ENCODE measurements around the gene CHSY1. TPM values are rescaled to one million over a fixed set of nuclear protein-coding genes. Genes with fewer than 3 reads are reported as not detected.

The CHSY1 gene
- total RNA-seq, 3 donors from 2014 or later, result 7.7 to 15.5 (median 12.6) TPM

GRCh38 chr15:101161656-101162055 lies 90.2 kb downstream of the CHSY1 start:
- Histone ChIP-seq H3K4me3 (no peak overlapping the region), H3K36me3 (ENCODE audit: low read depth) (no peaks in the 10 kb centered on the region), H3K4me1 (ENCODE audit: low read depth) (no peaks in the 10 kb centered on the region), H3K9me3 (peaks cover 28% of the 10 kb centered on the region)
- intact Hi-C loops (cut with DNase I, micrococcal nuclease), result no loop called here
- DNase-seq (no peak), ATAC-seq (no peak)
- TF ChIP-seq, protein P1, sequence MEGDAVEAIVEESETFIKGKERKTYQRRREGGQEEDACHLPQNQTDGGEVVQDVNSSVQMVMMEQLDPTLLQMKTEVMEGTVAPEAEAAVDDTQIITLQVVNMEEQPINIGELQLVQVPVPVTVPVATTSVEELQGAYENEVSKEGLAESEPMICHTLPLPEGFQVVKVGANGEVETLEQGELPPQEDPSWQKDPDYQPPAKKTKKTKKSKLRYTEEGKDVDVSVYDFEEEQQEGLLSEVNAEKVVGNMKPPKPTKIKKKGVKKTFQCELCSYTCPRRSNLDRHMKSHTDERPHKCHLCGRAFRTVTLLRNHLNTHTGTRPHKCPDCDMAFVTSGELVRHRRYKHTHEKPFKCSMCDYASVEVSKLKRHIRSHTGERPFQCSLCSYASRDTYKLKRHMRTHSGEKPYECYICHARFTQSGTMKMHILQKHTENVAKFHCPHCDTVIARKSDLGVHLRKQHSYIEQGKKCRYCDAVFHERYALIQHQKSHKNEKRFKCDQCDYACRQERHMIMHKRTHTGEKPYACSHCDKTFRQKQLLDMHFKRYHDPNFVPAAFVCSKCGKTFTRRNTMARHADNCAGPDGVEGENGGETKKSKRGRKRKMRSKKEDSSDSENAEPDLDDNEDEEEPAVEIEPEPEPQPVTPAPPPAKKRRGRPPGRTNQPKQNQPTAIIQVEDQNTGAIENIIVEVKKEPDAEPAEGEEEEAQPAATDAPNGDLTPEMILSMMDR (IDR thresholded peaks at IDR 0.05), result no peak

- no peak for DNase-seq
- Histone ChIP-seq H3K4me1 (ENCODE audit: low read depth) (no peaks in the 10 kb centered on the region), H3K9me3 (peaks cover 13% of the 10 kb centered on the region), H3K4me3 (no peak overlapping the region), H3K36me3 (ENCODE audit: low read depth) (no peaks in the 10 kb centered on the region)
- TF ChIP-seq, protein P1 (IDR thresholded peaks at IDR 0.05), result no peak
- intact Hi-C loops (cut with DNase I, micrococcal nuclease), result no loop called here
- no peak for ATAC-seq
Observed at GRCh38 chr15:101159936-101160815, 91.7 kb downstream of the CHSY1 start.

DNA sequence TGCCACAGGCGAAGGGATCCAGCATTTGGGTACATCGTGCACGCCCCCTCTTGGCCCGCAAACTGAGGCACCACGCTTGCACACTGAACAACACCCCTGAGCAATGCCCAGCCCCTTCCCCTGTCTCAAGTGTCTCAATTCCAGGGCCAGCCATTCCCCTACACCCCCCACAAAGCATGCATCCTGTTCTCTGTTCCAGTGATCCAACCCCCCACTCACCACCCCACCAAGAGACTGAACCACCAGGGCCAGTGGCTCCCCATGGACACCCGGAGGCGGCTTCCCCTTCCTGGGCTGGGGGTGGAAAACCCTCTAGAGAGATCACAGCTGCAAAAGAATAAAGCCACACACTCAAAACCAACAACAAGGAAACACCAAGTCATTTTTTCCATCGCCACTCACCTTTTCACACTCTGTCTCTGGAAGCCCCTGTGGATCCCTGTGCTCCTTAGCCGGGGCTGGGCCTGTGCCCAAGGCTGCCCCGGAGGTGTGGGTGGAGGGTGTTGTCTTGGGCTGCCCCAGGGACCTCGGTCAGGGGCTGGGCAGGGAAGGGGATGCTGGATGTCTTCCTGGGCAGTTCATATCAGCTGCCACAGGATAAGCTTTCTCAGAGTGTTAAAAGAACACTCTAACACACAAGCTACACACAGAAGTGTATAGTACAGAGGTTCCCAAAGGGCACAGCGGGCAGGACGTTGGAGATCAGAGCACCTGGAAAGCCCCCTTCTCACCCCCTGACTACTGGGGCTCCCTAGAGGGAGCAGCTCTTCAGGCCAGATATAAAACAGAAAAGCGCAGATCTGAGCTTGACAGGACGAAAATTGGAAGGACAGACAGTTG lies 92.5 kb downstream of the CHSY1 start:
- Histone ChIP-seq H3K9me3 (peaks cover 4% of the 10 kb centered on the region), H3K4me1 (ENCODE audit: low read depth) (no peaks in the 10 kb centered on the region), H3K36me3 (ENCODE audit: low read depth) (no peaks in the 10 kb centered on the region), H3K4me3 (no peak overlapping the region)
- no peak for DNase-seq
- ATAC-seq, result no peak
- TF ChIP-seq, protein P1 (IDR thresholded peaks at IDR 0.05), result no peak
- intact Hi-C loops (cut with DNase I, micrococcal nuclease), result no loop called here

GRCh38 chr15:101158166-101159095 lies 93.4 kb downstream of the CHSY1 start:
- intact Hi-C loops (cut with DNase I, micrococcal nuclease), result no loop called here

More at GRCh38 chr15:101158166-101159095, 93.4 kb downstream of the CHSY1 start:
- Histone ChIP-seq H3K4me3 (no peak overlapping the region), H3K36me3 (ENCODE audit: low read depth) (no peaks in the 10 kb centered on the region), H3K4me1 (ENCODE audit: low read depth) (no peaks in the 10 kb centered on the region), H3K9me3 (no peaks in the 10 kb centered on the region)
- TF ChIP-seq, protein P1 (IDR thresholded peaks at IDR 0.05), result no peak
- ATAC-seq (no peak), DNase-seq (no peak)
